PC-9 (cell line): ENCODE results near the gene TRAPPC10. TPM values are rescaled to one million over a fixed set of nuclear protein-coding genes. Genes with fewer than 3 reads are reported as not detected.

ENCODE experiments used
- BruUV-seq: library from RNA; stranded (reverse); fragments of 400-500 nt; replicated peaks from 2 replicates; lab custom pipeline; 2021; lab: Mats Ljungman, UMichigan
- CTCF ChIA-PET: fragments of 300-600 bp; sonication (Branson Sonifier 250); formaldehyde crosslinking; loops from one replicate; lab custom pipeline; 2022; ENCODE audit warnings: antibody characterized with exemption; lab: Charles Lee
- POLR2A ChIA-PET: fragments of 300-600 bp; sonication (Branson Sonifier 250); formaldehyde crosslinking; loops from one replicate; lab custom pipeline; 2022; ENCODE audit warnings: antibody characterized with exemption; ENCODE audit not compliant: unreplicated experiment; lab: Charles Lee
- DNase-seq, 2 experiments: peaks; one replicate each; pipeline versions ENCODE4 v3.0.0 to v3.0.0-alpha.2; 2015 to 2022; ENCODE audit warnings: mixed read lengths in 1 of 2
- H2AFZ ChIP-seq: fragments of 200-600 bp; sonication (generic); 2 replicates; pipeline ENCODE4 v1.8.1; 2017; ENCODE audit warnings: antibody characterized with exemption
- H3F3A ChIP-seq: fragments of 200-600 bp; sonication (generic); 2 replicates; pipeline ENCODE4 v1.8.1; 2017; ENCODE audit warnings: antibody characterized with exemption, mild to moderate bottlenecking, low read depth; ENCODE audit not compliant: insufficient read depth
- H3K27ac ChIP-seq: fragments of 200-600 bp; sonication (generic); 2 replicates; pipeline ENCODE4 v1.6.1; 2016; ENCODE audit warnings: mixed run types
- H3K27me3 ChIP-seq: fragments of 200-600 bp; sonication (generic); 2 replicates; pipeline ENCODE4 v1.6.1; 2016; ENCODE audit warnings: low read depth, mixed run types; ENCODE audit not compliant: insufficient read depth
- H3K36me3 ChIP-seq: fragments of 200-600 bp; sonication (generic); 2 replicates; pipeline ENCODE4 v1.6.1; 2016; ENCODE audit warnings: low read depth, mixed run types
- H3K4me1 ChIP-seq: fragments of 200-600 bp; sonication (generic); replicated peaks from 2 replicates; pipeline ENCODE4 v1.6.1; 2016; ENCODE audit warnings: mixed run types; ENCODE audit not compliant: insufficient read depth
- H3K4me2 ChIP-seq: fragments of 200-600 bp; sonication (generic); 2 replicates; pipeline ENCODE4 v1.6.1; 2017; ENCODE audit warnings: mixed run types
- H3K4me3 ChIP-seq: fragments of 200-600 bp; sonication (generic); 2 replicates; pipeline ENCODE4 v1.6.1; 2016; ENCODE audit warnings: mixed run types
- H3K79me2 ChIP-seq: fragments of 200-600 bp; sonication (generic); 2 replicates; pipeline ENCODE4 v1.6.1; 2017; ENCODE audit warnings: low read depth, mixed run types
- H3K9me2 ChIP-seq: fragments of 200-600 bp; sonication (generic); 2 replicates; pipeline ENCODE4 v1.8.1; 2017; ENCODE audit warnings: mild to moderate bottlenecking; ENCODE audit not compliant: insufficient read depth
- H3K9me3 ChIP-seq: fragments of 200-600 bp; sonication (generic); 2 replicates; pipeline ENCODE4 v1.8.1; 2016; ENCODE audit warnings: low read depth; ENCODE audit not compliant: insufficient read depth
- H4K20me1 ChIP-seq: fragments of 200-600 bp; sonication (generic); 2 replicates; pipeline ENCODE4 v1.8.1; 2017; ENCODE audit not compliant: insufficient read depth
- EZH2 ChIP-seq: fragments of 200-600 bp; sonication (generic); IDR thresholded peaks from 2 replicates; pipeline ENCODE4 v1.8.0; 2017; ENCODE audit warnings: antibody characterized with exemption, low read depth
- intact Hi-C: fragments of 100-400 bp; cut with micrococcal nuclease; formaldehyde crosslinking; loops from one replicate; pipeline ENCODE4 v1.10.0; 2022; ENCODE audit not compliant: unreplicated experiment
- total RNA-seq: library from RNA; stranded (reverse); gene quantifications from 2 replicates; pipeline ENCODE4 v1.2.3, GENCODE V29; 2021
- TF ChIP-seq, protein P1 (sequence below): fragments of 200-600 bp; sonication (generic); conservative IDR thresholded peaks from 2 replicates; pipeline ENCODE4 v1.6.1; 2017; ENCODE audit warnings: mixed run types, antibody characterized with exemption, mild to moderate bottlenecking, moderate library complexity

The TRAPPC10 gene
- total RNA-seq, 1 experiment from 2014 or later = 27.2 TPM

DNA sequence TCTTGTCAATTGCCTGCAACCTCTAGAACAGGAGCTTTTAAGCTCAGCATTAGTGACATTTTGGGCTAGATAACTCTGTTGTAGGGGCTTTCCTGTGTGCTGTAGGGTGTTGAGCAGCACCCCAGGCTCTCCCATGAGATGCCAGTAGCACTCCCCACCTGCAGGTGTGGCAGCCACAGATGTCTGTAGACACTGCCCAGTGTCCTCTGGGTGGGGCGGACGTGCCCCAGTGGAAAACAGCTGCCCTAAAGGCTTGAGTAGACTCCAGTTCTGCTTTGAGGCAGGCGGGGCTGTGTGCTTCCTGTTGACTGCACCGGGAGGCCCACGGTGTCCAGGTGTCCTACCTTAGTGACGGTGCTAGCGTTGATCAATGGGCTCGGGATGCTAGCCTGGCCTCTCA lies 78.2 kb downstream of the TRAPPC10 start:
- no TSS peak for BruUV-seq
- Histone ChIP-seq H3K9me3 (no peaks in the 10 kb centered on the region), H3K4me3 (no peak overlapping the region), H3K4me2 (no peak overlapping the region), H3F3A (no peaks in the 10 kb centered on the region), H4K20me1 (no peaks in the 10 kb centered on the region), H3K36me3 (peaks cover 4% of the 10 kb centered on the region; the same call in 1 of the 2 replicates), H3K27ac (no peak overlapping the region), H3K79me2 (no peaks in the 10 kb centered on the region), H3K4me1 (no peaks in the 10 kb centered on the region), H3K9me2 (no peaks in the 10 kb centered on the region), H2AFZ (no peak overlapping the region), H3K27me3 (no peaks in the 10 kb centered on the region)
- no peak for TF ChIP-seq EZH2
- TF ChIP-seq, protein P1, sequence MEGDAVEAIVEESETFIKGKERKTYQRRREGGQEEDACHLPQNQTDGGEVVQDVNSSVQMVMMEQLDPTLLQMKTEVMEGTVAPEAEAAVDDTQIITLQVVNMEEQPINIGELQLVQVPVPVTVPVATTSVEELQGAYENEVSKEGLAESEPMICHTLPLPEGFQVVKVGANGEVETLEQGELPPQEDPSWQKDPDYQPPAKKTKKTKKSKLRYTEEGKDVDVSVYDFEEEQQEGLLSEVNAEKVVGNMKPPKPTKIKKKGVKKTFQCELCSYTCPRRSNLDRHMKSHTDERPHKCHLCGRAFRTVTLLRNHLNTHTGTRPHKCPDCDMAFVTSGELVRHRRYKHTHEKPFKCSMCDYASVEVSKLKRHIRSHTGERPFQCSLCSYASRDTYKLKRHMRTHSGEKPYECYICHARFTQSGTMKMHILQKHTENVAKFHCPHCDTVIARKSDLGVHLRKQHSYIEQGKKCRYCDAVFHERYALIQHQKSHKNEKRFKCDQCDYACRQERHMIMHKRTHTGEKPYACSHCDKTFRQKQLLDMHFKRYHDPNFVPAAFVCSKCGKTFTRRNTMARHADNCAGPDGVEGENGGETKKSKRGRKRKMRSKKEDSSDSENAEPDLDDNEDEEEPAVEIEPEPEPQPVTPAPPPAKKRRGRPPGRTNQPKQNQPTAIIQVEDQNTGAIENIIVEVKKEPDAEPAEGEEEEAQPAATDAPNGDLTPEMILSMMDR = no peak
- DNase-seq = no peak
- ChIA-PET POLR2A (no interaction called here), CTCF (no interaction called here)
- intact Hi-C loops = no loop called here

DNA sequence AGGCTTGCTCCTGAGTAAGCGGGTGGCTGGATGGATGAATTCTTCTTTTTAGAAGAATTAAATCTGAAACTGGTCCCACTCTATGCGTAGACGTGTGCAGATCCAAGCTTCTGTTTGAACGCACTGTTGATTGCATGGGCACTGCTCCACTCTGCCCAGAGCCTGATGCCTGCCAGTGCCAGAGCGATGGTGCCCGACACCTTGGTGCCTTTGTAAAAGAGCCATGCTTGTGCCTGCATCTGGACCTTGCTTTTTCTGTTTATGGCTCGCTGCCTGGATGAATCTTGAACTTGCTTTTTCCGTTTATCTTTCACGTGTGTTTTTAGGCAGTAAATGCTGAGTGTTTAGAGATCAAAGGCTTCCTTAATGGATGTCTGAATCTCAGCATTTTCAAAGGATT lies 80.1 kb downstream of the TRAPPC10 start:
- Histone ChIP-seq H3F3A (no peaks in the 10 kb centered on the region), H4K20me1 (no peaks in the 10 kb centered on the region), H3K4me3 (no peak overlapping the region), H3K9me2 (no peaks in the 10 kb centered on the region), H3K4me1 (no peaks in the 10 kb centered on the region), H2AFZ (no peak overlapping the region), H3K4me2 (no peak overlapping the region), H3K27me3 (no peaks in the 10 kb centered on the region), H3K27ac (no peak overlapping the region), H3K79me2 (no peaks in the 10 kb centered on the region), H3K9me3 (no peaks in the 10 kb centered on the region), H3K36me3 (peaks cover 4% of the 10 kb centered on the region; the same call in 1 of the 2 replicates)
- TF ChIP-seq, protein P1 = no peak
- TF ChIP-seq EZH2 = no peak
- no peak for DNase-seq
- intact Hi-C loops = no loop called here
- BruUV-seq = no TSS peak
- ChIA-PET POLR2A (no interaction called here), CTCF (no interaction called here)

DNA sequence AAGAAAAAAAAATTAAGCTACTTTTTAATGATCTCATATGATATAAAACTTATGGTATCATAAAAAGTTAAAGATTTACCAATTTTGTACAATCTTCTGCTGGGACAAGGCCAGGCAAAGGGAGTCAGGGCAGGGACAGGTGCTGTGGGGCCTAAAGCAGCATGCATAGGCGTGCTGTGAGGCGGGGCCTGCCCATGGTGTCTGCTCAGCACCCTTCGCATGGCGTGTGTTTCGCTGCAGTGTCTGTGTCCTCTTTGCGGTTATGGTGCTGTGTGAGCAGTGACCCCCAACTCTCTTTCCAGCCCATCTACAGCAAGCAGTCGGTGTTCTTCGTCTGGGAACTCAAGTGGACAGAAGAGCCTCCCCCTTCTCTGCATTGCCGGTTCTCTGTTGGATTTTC lies 81.7 kb downstream of the TRAPPC10 start:
- no peak overlapping the region for H3K4me2 ChIP-seq
- TF ChIP-seq, protein P1 = no peak
- TF ChIP-seq EZH2 = no peak
- intact Hi-C loops = no loop called here
- no peaks in the 10 kb centered on the region for H3K79me2 ChIP-seq
- no peaks in the 10 kb centered on the region for H3K9me2 ChIP-seq
- H3K27me3 ChIP-seq = no peaks in the 10 kb centered on the region
- no peak overlapping the region for H3K4me3 ChIP-seq
- no peak overlapping the region for H2AFZ ChIP-seq
- H3K36me3 ChIP-seq = peaks cover 4% of the 10 kb centered on the region; the same call in 1 of the 2 replicates
- DNase-seq = no peak
- POLR2A ChIA-PET = no interaction called here
- no peaks in the 10 kb centered on the region for H4K20me1 ChIP-seq
- no peak overlapping the region for H3K27ac ChIP-seq
- H3K9me3 ChIP-seq = no peaks in the 10 kb centered on the region
- H3K4me1 ChIP-seq = no peaks in the 10 kb centered on the region
- no peaks in the 10 kb centered on the region for H3F3A ChIP-seq
- no TSS peak for BruUV-seq
- CTCF ChIA-PET = no interaction called here
